ENCODE results near the gene MSANTD3. TPM values are rescaled to one million over a fixed set of nuclear protein-coding genes. Genes with fewer than 3 reads are reported as not detected.
"Not testable (repeated sequence)": the region's sequence is repeated elsewhere in the genome, so short reads cannot be mapped to it uniquely, and the experiment has no call there.

Gene MSANTD3
- polyA plus RNA-seq, 1 donor, result 15.1 TPM

DNA sequence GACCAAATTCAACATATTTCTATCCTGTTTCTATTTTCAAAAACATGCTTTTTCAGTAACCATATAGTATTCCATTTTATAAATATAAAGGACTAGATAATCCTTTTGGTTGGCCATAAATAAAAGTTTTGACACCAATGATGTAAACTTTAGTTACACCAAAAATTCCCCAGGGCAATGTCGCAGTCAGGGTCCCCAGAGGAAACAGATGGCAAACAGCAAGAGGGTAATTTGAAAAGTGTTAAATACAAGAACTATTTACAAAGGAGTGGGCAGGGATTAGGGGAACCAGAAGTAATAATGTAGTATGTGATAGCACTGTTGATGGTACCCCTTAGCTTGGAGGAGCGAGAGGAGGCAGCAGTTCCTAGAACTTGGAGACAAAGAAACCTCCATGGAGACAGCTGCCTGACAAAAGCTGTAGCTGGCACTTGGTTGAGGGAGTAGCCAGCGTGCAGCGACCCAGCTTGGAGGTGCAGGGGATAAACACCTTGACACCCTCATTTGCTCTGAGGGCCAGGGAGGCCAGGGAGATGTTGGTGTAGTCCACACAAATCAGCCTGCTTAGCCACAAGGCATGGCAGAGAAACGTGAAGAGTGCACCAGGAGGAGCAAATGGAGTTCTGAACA is 18.3 kb upstream of the MSANTD3 start:
- peaks cover 2% of the 10 kb centered on the region for H3K27me3 ChIP-seq (ENCODE audit: control insufficient read depth, insufficient read depth, low read length)
- no peak overlapping the region for H3K27ac ChIP-seq (ENCODE audit: low read length)
- no peaks in the 10 kb centered on the region for H3K4me1 ChIP-seq (ENCODE audit: control insufficient read depth, insufficient read depth, low read length)
- H3K9me3 ChIP-seq (ENCODE audit: control insufficient read depth, low read depth, low read length), result peaks cover 8% of the 10 kb centered on the region
- WGBS (ENCODE audit: insufficient coverage, low lambda C conversion rate), result 40% methylated on average over 2 of the region's 5 CpGs
- H3K4me3 ChIP-seq (ENCODE audit: low read length), result no peak overlapping the region
- no peak for DNase-seq
- H3K36me3 ChIP-seq (ENCODE audit: control insufficient read depth, insufficient read depth, low read length), result no peaks in the 10 kb centered on the region

DNA sequence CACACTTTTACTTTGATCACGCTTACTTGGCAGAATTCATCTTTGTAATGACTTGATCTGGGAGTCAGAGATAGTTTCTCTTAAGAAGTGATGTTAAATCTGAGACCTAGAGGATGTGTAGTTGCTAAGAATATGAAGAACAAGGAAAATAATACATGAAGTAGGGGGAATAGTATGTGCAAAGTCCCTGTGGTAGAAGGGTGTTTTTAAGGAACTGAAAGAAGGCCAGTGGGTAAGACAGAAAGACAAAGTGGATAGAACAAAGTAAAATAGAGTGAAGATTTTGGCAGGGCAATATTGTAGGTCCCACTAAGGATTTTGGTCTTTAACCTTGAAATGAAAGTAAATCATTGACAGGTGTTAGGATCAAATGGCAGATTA is 17.8 kb upstream of the MSANTD3 start:
- Histone ChIP-seq H3K4me1 (ENCODE audit: control insufficient read depth, insufficient read depth, low read length) (no peaks in the 10 kb centered on the region), H3K27ac (ENCODE audit: low read length) (no peak overlapping the region), H3K9me3 (ENCODE audit: control insufficient read depth, low read depth, low read length) (peaks cover 8% of the 10 kb centered on the region), H3K27me3 (ENCODE audit: control insufficient read depth, insufficient read depth, low read length) (peaks cover 2% of the 10 kb centered on the region), H3K36me3 (ENCODE audit: control insufficient read depth, insufficient read depth, low read length) (no peaks in the 10 kb centered on the region), H3K4me3 (ENCODE audit: low read length) (no peak overlapping the region)
- DNase-seq, result no peak
- no CpG with 5 or more reads among the region's 1 CpG for WGBS (ENCODE audit: insufficient coverage, low lambda C conversion rate)

DNA sequence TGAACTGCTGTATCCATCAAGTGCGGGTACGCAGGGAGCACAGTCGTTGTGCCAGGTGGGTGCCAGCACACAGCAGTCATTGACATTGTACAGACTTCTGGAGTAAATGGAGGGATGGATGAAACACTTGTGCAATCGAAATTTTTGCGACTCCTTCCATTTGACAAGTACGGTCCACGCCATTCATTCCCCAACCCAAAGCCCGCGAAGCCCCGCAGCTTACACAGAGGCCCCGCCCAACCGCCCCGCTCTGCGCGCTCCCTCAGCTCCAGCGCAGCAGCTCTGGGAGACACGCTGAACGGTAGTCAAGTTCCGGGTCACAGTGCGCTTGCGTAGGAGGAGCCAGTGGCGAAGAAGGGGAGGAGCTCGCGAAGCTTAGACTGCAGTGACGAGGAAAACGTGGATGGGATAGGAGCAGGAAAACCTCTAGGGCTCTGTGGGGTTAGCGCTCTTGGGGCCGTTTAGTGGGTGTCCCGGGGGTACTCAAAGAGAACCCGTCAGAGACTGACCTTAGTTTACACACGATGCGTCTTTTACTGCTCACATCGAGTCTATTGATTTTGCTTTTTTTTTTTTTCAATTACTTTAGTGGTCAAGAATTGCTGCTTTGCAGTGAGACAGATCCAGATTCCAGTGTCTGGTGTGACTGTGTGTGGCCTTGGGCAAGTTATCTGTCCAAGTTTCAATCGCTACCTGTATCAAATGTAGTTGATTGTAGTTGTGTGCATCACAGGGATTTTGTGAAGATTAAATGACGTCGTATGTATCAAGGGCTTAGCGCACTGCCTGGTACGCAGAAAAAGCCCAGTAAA is 15.3 kb upstream of the MSANTD3 start:
- Histone ChIP-seq H3K27ac (ENCODE audit: low read length) (no peak overlapping the region), H3K9me3 (ENCODE audit: control insufficient read depth, low read depth, low read length) (peaks cover 8% of the 10 kb centered on the region), H3K4me3 (ENCODE audit: low read length) (peak overlapping the region; percentile 41), H3K4me1 (ENCODE audit: control insufficient read depth, insufficient read depth, low read length) (no peaks in the 10 kb centered on the region), H3K27me3 (ENCODE audit: control insufficient read depth, insufficient read depth, low read length) (peaks cover 2% of the 10 kb centered on the region), H3K36me3 (ENCODE audit: control insufficient read depth, insufficient read depth, low read length) (no peaks in the 10 kb centered on the region)
- WGBS (ENCODE audit: insufficient coverage, low lambda C conversion rate), result 10% methylated on average over 4 of the region's 38 CpGs
- peak; percentile 91 for DNase-seq

GRCh38 chr9:100413839-100414420 is 13.0 kb upstream of the MSANTD3 start:
- 90% methylated on average over 4 of the region's 5 CpGs for WGBS (ENCODE audit: insufficient coverage, low lambda C conversion rate)
- no peak overlapping the region for H3K4me3 ChIP-seq (ENCODE audit: low read length)
- H3K27ac ChIP-seq (ENCODE audit: low read length), result no peak overlapping the region
- DNase-seq, result no peak
- H3K36me3 ChIP-seq (ENCODE audit: control insufficient read depth, insufficient read depth, low read length), result no peaks in the 10 kb centered on the region
- peaks cover 8% of the 10 kb centered on the region for H3K9me3 ChIP-seq (ENCODE audit: control insufficient read depth, low read depth, low read length)
- peaks cover 8% of the 10 kb centered on the region for H3K27me3 ChIP-seq (ENCODE audit: control insufficient read depth, insufficient read depth, low read length)
- H3K4me1 ChIP-seq (ENCODE audit: control insufficient read depth, insufficient read depth, low read length), result no peaks in the 10 kb centered on the region

GRCh38 chr9:100417815-100418214 is 9.1 kb upstream of the MSANTD3 start:
- Histone ChIP-seq H3K4me1 (ENCODE audit: control insufficient read depth, insufficient read depth, low read length) (no peaks in the 10 kb centered on the region), H3K27ac (ENCODE audit: low read length) (no peak overlapping the region), H3K4me3 (ENCODE audit: low read length) (no peak overlapping the region), H3K9me3 (ENCODE audit: control insufficient read depth, low read depth, low read length) (peaks cover 2% of the 10 kb centered on the region), H3K36me3 (ENCODE audit: control insufficient read depth, insufficient read depth, low read length) (no peaks in the 10 kb centered on the region), H3K27me3 (ENCODE audit: control insufficient read depth, insufficient read depth, low read length) (peaks cover 8% of the 10 kb centered on the region)
- no peak for DNase-seq
- 86% methylated on average over 1 of the region's 4 CpGs for WGBS (ENCODE audit: insufficient coverage, low lambda C conversion rate)

- DNase-seq, result no peak
- H3K4me3 ChIP-seq (ENCODE audit: low read length), result no peak overlapping the region
Measured at GRCh38 chr9:100419166-100419565, 7.8 kb upstream of the MSANTD3 start.

GRCh38 chr9:100421116-100421515 is 5.8 kb upstream of the MSANTD3 start:
- no CpG with 5 or more reads among the region's 3 CpGs for WGBS (ENCODE audit: insufficient coverage, low lambda C conversion rate)
- not testable (repeated sequence) for DNase-seq; H3K4me1 ChIP-seq (ENCODE audit: control insufficient read depth, insufficient read depth, low read length)

More at GRCh38 chr9:100419166-100419565, 7.8 kb upstream of the MSANTD3 start:
- peaks cover 8% of the 10 kb centered on the region for H3K27me3 ChIP-seq (ENCODE audit: control insufficient read depth, insufficient read depth, low read length)
- no peaks in the 10 kb centered on the region for H3K9me3 ChIP-seq (ENCODE audit: control insufficient read depth, low read depth, low read length)
- no peaks in the 10 kb centered on the region for H3K36me3 ChIP-seq (ENCODE audit: control insufficient read depth, insufficient read depth, low read length)
- H3K4me1 ChIP-seq (ENCODE audit: control insufficient read depth, insufficient read depth, low read length), result no peaks in the 10 kb centered on the region
- WGBS (ENCODE audit: insufficient coverage, low lambda C conversion rate), result no CpG with 5 or more reads among the region's 3 CpGs
- no peak overlapping the region for H3K27ac ChIP-seq (ENCODE audit: low read length)

GRCh38 chr9:100425758-100426157 is 1.2 kb upstream of the MSANTD3 start:
- peaks cover 7% of the 10 kb centered on the region for H3K4me1 ChIP-seq (ENCODE audit: control insufficient read depth, insufficient read depth, low read length)
- H3K27me3 ChIP-seq (ENCODE audit: control insufficient read depth, insufficient read depth, low read length), result no peaks in the 10 kb centered on the region
- no peaks in the 10 kb centered on the region for H3K36me3 ChIP-seq (ENCODE audit: control insufficient read depth, insufficient read depth, low read length)
- H3K9me3 ChIP-seq (ENCODE audit: control insufficient read depth, low read depth, low read length), result no peaks in the 10 kb centered on the region
- no peak for DNase-seq
- no peak overlapping the region for H3K4me3 ChIP-seq (ENCODE audit: low read length)
- peak overlapping the region; percentile 63 for H3K27ac ChIP-seq (ENCODE audit: low read length)
- WGBS (ENCODE audit: insufficient coverage, low lambda C conversion rate), result no CpG with 5 or more reads among the region's 1 CpG

More at GRCh38 chr9:100421116-100421515, 5.8 kb upstream of the MSANTD3 start:
- not testable (repeated sequence) for H3K27me3 ChIP-seq (ENCODE audit: control insufficient read depth, insufficient read depth, low read length); H3K9me3 ChIP-seq (ENCODE audit: control insufficient read depth, low read depth, low read length); H3K36me3 ChIP-seq (ENCODE audit: control insufficient read depth, insufficient read depth, low read length); H3K4me3 ChIP-seq (ENCODE audit: low read length); H3K27ac ChIP-seq (ENCODE audit: low read length)

DNA sequence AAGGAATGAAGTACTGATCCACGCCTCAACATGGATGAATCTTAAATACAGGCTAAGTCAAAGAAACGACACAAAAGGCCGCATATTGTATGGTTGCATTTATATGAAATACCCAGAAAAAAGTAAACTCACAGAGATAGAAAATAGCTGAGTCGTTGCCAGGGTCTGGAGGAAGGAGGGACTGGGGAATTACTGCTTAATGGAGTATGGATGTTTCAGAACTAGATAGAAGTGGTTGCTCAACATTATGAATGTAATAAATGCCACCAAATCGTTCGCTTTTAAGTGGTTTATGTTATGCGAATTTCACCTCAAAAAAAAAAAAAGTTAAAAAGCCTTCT is 784 bp upstream of the MSANTD3 start:
- H3K36me3 ChIP-seq (ENCODE audit: control insufficient read depth, insufficient read depth, low read length), result no peaks in the 10 kb centered on the region
- no peak for DNase-seq
- H3K27ac ChIP-seq (ENCODE audit: low read length), result peak overlapping the region; percentile 63
- H3K4me3 ChIP-seq (ENCODE audit: low read length), result peak overlapping the region; percentile 50
- peaks cover 7% of the 10 kb centered on the region for H3K4me1 ChIP-seq (ENCODE audit: control insufficient read depth, insufficient read depth, low read length)
- no peaks in the 10 kb centered on the region for H3K27me3 ChIP-seq (ENCODE audit: control insufficient read depth, insufficient read depth, low read length)
- 52% methylated on average over 2 of the region's 7 CpGs for WGBS (ENCODE audit: insufficient coverage, low lambda C conversion rate)
- H3K9me3 ChIP-seq (ENCODE audit: control insufficient read depth, low read depth, low read length), result no peaks in the 10 kb centered on the region

DNA sequence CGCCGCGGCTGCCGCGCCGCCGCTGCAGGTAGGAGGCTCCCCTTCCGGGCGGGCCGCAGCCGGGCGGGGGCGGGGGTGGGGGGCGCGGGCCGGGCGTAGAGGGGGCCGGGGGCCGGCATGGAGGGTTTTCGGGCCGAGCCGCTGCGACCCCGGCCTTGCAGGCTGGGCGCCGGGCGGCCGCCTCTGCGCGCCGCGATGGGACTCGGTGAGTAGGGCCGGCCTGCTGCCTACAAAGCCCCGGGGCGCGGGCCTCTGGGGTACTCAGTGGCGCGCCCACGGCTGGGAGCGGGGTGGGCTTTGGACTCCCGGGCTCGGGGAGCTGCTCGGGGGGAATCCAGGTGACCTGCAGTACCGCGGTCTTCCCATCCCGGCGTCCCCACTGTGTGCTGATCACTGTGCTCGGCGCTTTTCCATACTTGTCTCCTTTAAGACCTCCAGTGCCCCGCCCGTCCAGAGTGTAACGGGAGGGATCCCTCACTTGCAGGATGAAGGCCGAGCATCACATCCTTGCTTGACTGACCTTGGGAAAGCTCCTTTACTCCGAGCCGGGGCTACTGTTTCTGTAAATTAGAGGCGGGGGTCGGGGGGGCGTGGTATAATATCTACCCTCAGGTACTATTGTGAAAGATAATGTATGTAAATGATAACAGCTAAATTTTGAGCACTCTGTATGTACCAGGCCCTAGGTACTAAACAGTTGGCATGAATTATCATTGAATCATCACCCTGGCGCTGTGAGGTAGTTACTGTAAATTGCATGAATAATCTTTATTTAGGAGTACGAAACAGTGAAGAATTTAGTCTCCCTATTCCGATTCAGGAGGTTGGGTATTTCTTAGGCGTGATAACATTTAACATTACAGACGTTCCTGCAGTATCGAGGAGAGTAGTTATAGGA is 672 bp downstream of the MSANTD3 start:
- Histone ChIP-seq H3K4me3 (ENCODE audit: low read length) (peak overlapping the region; percentile 70), H3K27ac (ENCODE audit: low read length) (peak overlapping the region; percentile 69), H3K36me3 (ENCODE audit: control insufficient read depth, insufficient read depth, low read length) (no peaks in the 10 kb centered on the region), H3K27me3 (ENCODE audit: control insufficient read depth, insufficient read depth, low read length) (no peaks in the 10 kb centered on the region), H3K4me1 (ENCODE audit: control insufficient read depth, insufficient read depth, low read length) (peaks cover 7% of the 10 kb centered on the region), H3K9me3 (ENCODE audit: control insufficient read depth, low read depth, low read length) (no peaks in the 10 kb centered on the region)
- DNase-seq, result peak; percentile 29 to 65
- 72% methylated on average over 2 of the region's 65 CpGs for WGBS (ENCODE audit: insufficient coverage, low lambda C conversion rate)
